LNCaP clone FGC (cell line): Measurements from ENCODE around the gene CORIN.

Experiments used
- DNase-seq: peaks from one replicate; pipeline ENCODE4 v3.0.0-alpha.2; 2011; ENCODE audit warnings: low read depth
- H3K4me3 ChIP-seq: 2 replicates; pipeline ENCODE4 v1.5.1; 2011; ENCODE audit warnings: mild to moderate bottlenecking, low read depth, low read length, control low read depth
- TF ChIP-seq, protein P1 (sequence below): IDR thresholded peaks from 2 replicates; pipeline ENCODE4 v1.5.1; 2012; ENCODE audit warnings: mild to moderate bottlenecking; ENCODE audit not compliant: control insufficient read depth, insufficient read depth; ENCODE audit errors: extremely low read depth

Gene CORIN

DNA sequence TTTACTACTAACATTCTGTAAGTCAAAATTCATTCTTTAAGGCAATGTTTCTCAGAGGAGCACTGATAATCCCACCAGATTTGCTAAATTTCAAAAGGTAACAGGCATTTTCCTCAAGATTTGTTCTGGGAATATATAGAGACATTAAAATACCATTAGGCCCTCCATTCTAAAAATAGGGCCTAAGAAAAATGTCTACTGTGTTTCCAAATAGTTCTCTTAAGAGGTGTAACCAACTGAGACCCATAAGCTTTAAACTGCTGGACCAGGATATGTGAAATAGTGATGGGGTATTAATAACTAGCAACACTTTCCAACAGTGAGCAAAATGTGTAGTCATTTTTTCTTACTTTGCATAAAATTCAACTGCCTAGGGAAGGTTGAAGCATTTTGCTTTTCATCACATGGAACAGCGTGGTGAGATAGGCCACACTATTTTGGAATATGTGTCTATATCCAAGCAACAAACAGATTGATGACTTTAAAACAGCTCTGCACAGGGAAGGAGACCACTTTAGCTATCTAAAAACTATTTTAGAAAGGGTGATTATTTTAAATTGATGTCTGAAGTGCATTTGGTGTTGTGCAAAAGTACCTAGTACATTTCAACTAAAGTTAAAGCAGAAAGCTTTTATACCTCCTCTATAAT lies 89.9 kb downstream of the CORIN start:
- H3K4me3 ChIP-seq, result no peak overlapping the region
- TF ChIP-seq, protein P1, sequence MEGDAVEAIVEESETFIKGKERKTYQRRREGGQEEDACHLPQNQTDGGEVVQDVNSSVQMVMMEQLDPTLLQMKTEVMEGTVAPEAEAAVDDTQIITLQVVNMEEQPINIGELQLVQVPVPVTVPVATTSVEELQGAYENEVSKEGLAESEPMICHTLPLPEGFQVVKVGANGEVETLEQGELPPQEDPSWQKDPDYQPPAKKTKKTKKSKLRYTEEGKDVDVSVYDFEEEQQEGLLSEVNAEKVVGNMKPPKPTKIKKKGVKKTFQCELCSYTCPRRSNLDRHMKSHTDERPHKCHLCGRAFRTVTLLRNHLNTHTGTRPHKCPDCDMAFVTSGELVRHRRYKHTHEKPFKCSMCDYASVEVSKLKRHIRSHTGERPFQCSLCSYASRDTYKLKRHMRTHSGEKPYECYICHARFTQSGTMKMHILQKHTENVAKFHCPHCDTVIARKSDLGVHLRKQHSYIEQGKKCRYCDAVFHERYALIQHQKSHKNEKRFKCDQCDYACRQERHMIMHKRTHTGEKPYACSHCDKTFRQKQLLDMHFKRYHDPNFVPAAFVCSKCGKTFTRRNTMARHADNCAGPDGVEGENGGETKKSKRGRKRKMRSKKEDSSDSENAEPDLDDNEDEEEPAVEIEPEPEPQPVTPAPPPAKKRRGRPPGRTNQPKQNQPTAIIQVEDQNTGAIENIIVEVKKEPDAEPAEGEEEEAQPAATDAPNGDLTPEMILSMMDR, result no peak
- no peak for DNase-seq

DNA sequence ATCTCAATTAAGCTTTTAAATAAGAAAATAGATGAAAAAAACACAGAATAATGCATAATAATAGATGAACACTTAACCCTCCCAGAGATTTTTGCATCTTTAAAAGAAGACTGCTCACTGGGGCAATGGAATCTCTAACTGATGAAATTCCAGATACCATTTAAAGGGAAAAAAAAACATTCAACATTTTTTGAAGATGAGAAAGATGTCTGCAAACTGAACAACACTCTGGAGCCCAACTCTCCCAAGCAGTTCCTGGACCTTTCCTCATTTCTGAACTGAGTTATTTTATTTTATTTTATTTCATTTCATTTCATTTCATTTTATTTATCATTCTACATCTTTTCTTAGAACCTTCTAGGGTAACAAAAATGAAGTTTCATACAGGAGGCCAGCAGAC lies 90.7 kb downstream of the CORIN start:
- TF ChIP-seq, protein P1, result no peak
- DNase-seq, result no peak
- no peak overlapping the region for H3K4me3 ChIP-seq

GRCh38 chr4:47746122-47746521 lies 91.7 kb downstream of the CORIN start:
- TF ChIP-seq, protein P1, result no peak
- no peak for DNase-seq
- H3K4me3 ChIP-seq, result no peak overlapping the region

DNA sequence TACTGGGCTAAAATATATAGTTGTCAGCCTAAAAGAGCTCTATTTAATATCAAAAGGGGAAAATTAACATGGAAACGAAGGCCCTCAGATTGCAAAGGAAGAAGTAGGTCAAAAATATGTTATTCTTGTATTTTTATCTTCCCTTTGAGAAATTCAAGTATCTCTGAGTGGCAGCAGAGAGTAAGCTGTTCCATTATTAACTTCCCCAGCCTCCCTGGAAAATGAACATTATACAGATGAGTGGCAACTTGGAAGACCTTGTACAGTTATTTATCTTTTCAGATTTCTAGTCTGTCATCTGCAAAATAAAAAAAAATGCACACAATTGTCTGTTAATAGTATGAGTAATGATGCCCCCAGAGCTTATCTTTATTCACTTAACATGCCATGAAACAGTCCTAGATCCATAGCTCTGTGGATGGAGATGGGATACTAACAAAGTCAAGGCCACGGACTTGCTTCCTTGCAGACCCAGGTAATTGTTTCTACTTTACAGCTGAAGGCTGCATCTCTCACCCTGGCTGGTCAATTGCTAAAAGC lies 93.0 kb downstream of the CORIN start:
- TF ChIP-seq, protein P1, result no peak
- H3K4me3 ChIP-seq, result no peak overlapping the region
- no peak for DNase-seq

DNA sequence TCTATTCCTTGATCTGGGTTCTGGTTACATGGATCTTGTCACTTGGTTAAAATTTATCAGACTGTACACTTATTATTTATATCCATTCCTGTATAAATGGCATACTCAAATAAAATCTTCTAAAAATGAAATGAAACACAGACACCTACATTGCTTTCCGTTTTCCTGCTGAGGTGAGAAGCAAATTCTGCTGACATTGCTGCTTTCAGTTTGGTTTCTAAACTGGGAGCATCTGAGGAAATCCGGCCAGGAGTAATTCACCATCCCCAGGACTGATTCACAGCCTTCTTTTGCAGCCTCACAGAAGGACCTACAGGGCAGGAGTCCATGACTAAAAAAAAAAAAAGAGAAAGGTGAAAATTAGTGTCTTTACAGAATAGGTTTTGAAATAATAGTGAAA lies 93.6 kb downstream of the CORIN start:
- TF ChIP-seq, protein P1, result no peak
- no peak for DNase-seq
- H3K4me3 ChIP-seq, result no peak overlapping the region

- TF ChIP-seq, protein P1, result no peak
- H3K4me3 ChIP-seq, result no peak overlapping the region
- no peak for DNase-seq
Observed at GRCh38 chr4:47741200-47741599, 96.7 kb downstream of the CORIN start.

- no peak overlapping the region for H3K4me3 ChIP-seq
- DNase-seq, result no peak
- TF ChIP-seq, protein P1, result no peak
Observed at GRCh38 chr4:47737326-47737725, 100.5 kb downstream of the CORIN start.
